Immature natural killer cell (primary cell): ENCODE results near the gene AHSG. TPM values are rescaled to one million over a fixed set of nuclear protein-coding genes. Genes with fewer than 3 reads are reported as not detected.

ENCODE experiments used
- polyA plus RNA-seq, 3 donors: library from polyadenylated mRNA; unstranded; fragments of 300-500 nt; fragmentation: Illumina TruSeq; gene quantifications; one replicate each; pipeline ENCODE4 v1.2.3, GENCODE V29; 2021

Gene AHSG
- polyA plus RNA-seq, 3 donors from 2014 or later = not detected

Other genes with a start within 250 kb of the AHSG start
- under 1 TPM in 1 of 3 donors, not detected in 2; 0.37 TPM for gene CRYGS, start 68.7 kb upstream of the AHSG start, polyA plus RNA-seq
- gene TBCCD1, start 45.7 kb upstream of the AHSG start, polyA plus RNA-seq = 10 to 100 TPM; 18.8 to 32.4 (median 21.6) TPM
- gene DNAJB11, start 42.3 kb upstream of the AHSG start, polyA plus RNA-seq = 10 to 100 TPM; 61.3 to 89.6 (median 81.0) TPM
- gene FETUB, start 27.3 kb downstream of the AHSG start, polyA plus RNA-seq = not detected
- not detected for gene HRG, start 53.0 kb downstream of the AHSG start, polyA plus RNA-seq
- gene KNG1, start 104.3 kb downstream of the AHSG start, polyA plus RNA-seq = not detected
- 100 to 1,000 TPM; 132 to 151 (median 140) TPM for gene EIF4A2, start 170.5 kb downstream of the AHSG start, polyA plus RNA-seq
- gene RFC4, start 193.4 kb downstream of the AHSG start, polyA plus RNA-seq = 10 to 100 TPM; 17.7 to 19.5 (median 18.1) TPM
- gene ADIPOQ, start 229.7 kb downstream of the AHSG start, polyA plus RNA-seq = not detected